ENCODE data around the gene COX8A. TPM values are rescaled to one million over a fixed set of nuclear protein-coding genes. Genes with fewer than 3 reads are reported as not detected.
A peak's percentile ranks its signal among the peaks of the same experiment; 100 is the strongest.
"Not testable (repeated sequence)": the region's sequence is repeated elsewhere in the genome, so short reads cannot be mapped to it uniquely, and the experiment has no call there.

The COX8A gene
- total and polyA plus RNA-seq, 12 donors, result 279 to 810 (median 426) TPM

GRCh38 chr11:63970902-63971301 is 3.5 kb upstream of the COX8A start:
- no peak for TF ChIP-seq POLR2A (IDR thresholded peaks at IDR 0.05)
- TF ChIP-seq, protein P1, sequence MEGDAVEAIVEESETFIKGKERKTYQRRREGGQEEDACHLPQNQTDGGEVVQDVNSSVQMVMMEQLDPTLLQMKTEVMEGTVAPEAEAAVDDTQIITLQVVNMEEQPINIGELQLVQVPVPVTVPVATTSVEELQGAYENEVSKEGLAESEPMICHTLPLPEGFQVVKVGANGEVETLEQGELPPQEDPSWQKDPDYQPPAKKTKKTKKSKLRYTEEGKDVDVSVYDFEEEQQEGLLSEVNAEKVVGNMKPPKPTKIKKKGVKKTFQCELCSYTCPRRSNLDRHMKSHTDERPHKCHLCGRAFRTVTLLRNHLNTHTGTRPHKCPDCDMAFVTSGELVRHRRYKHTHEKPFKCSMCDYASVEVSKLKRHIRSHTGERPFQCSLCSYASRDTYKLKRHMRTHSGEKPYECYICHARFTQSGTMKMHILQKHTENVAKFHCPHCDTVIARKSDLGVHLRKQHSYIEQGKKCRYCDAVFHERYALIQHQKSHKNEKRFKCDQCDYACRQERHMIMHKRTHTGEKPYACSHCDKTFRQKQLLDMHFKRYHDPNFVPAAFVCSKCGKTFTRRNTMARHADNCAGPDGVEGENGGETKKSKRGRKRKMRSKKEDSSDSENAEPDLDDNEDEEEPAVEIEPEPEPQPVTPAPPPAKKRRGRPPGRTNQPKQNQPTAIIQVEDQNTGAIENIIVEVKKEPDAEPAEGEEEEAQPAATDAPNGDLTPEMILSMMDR (IDR thresholded peaks at IDR 0.05), result no peak
- H3K27me3 ChIP-seq, result no peaks in the 10 kb centered on the region
- peaks cover 9 to 10% of the 10 kb centered on the region in 2 donors for H3K4me1 ChIP-seq (replicated peaks in 1 of 2)
- no peaks in the 10 kb centered on the region for H3K36me3 ChIP-seq (replicated peaks in 1 of 2)
- intact Hi-C loops (cut with DNase I), result no loop called here
- 53 to 72% (median 68%) methylated on average over 5 of the region's 5 CpGs for WGBS, 4 donors
- DNase-seq, result no peak
- no peak overlapping the region for H3K27ac ChIP-seq
- H3K4me3 ChIP-seq, result no peak overlapping the region
- no peaks in the 10 kb centered on the region for H3K9me3 ChIP-seq (replicated peaks in 1 of 3)

- H3K9me3 ChIP-seq (replicated peaks in 1 of 3); H3K27ac ChIP-seq; DNase-seq; H3K36me3 ChIP-seq (replicated peaks in 1 of 2); H3K4me3 ChIP-seq; H3K27me3 ChIP-seq; intact Hi-C loops (cut with DNase I): not testable (repeated sequence)
- WGBS, 4 donors, result 62 to 75% (median 66%) methylated on average over 18 of the region's 18 CpGs
- H3K4me1 ChIP-seq (replicated peaks in 1 of 2), result peaks cover 18 to 33% of the 10 kb centered on the region in 2 donors
Observed at GRCh38 chr11:63973912-63974258, 535 bp upstream of the COX8A start.

- Histone ChIP-seq H3K27ac (no peak overlapping the region), H3K4me3 (no peak overlapping the region), H3K9me3 (replicated peaks in 1 of 3) (no peaks in the 10 kb centered on the region), H3K27me3 (no peaks in the 10 kb centered on the region), H3K36me3 (replicated peaks in 1 of 2) (no peaks in the 10 kb centered on the region), H3K4me1 (replicated peaks in 1 of 2) (peaks cover 18 to 47% of the 10 kb centered on the region in 2 donors)
- no peak for DNase-seq
- TF ChIP-seq POLR2A (IDR thresholded peaks at IDR 0.05), result no peak
- TF ChIP-seq, protein P1 (IDR thresholded peaks at IDR 0.05), result no peak
- intact Hi-C loops (cut with DNase I), result no loop called here
- 81 to 92% (median 82%) methylated on average over 7 to 10 of the region's 10 CpGs for WGBS, 4 donors
Observed at GRCh38 chr11:63978551-63979239, 4.3 kb downstream of the COX8A start.

DNA sequence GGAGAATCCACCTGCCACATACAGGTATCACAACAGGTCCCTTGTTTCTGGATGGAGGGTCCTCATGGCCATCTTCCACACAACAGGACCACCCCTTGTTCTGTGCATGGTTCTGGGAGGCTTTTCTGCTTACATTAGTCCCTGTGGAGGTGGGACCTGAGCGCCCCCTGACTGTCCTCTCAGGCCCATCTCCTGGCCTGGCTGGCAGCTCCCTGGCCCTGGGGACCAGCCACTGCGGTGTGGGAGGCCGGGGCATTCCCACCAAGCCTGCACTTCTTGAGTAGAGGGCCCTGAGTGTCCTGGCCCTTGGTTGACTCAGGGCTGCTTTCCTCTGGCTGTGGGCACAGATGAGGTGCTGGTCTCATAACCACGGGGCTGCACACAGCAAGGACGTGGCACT is 5.0 kb downstream of the COX8A start:
- H3K4me3 ChIP-seq, result no peak overlapping the region
- H3K4me1 ChIP-seq (replicated peaks in 1 of 2), result peaks cover 18 to 47% of the 10 kb centered on the region in 2 donors
- no peaks in the 10 kb centered on the region for H3K27me3 ChIP-seq
- 33 to 59% (median 51%) methylated on average over 2 to 5 of the region's 5 CpGs for WGBS, 4 donors
- peak overlapping the region in 1 of 5 donors; percentile 70 for H3K27ac ChIP-seq
- intact Hi-C loops (cut with DNase I), result no loop called here
- TF ChIP-seq, protein P1 (IDR thresholded peaks at IDR 0.05), result no peak
- peak in 1 of 2 donors; percentile 30 for TF ChIP-seq POLR2A (IDR thresholded peaks at IDR 0.05)
- H3K9me3 ChIP-seq (replicated peaks in 1 of 3), result no peaks in the 10 kb centered on the region
- peak in 1 of 7 donors; percentile 62 for DNase-seq
- no peaks in the 10 kb centered on the region for H3K36me3 ChIP-seq (replicated peaks in 1 of 2)

- H3K36me3 ChIP-seq (replicated peaks in 1 of 2), result peaks cover 0 to 23% of the 10 kb centered on the region in 2 donors
- no peaks in the 10 kb centered on the region for H3K9me3 ChIP-seq (replicated peaks in 1 of 3)
- no peaks in the 10 kb centered on the region for H3K27me3 ChIP-seq
- peak overlapping the region; percentile 49 to 78 (median 69) for H3K4me3 ChIP-seq
- TF ChIP-seq, protein P1 (IDR thresholded peaks at IDR 0.05), result no peak
- TF ChIP-seq POLR2A (IDR thresholded peaks at IDR 0.05), result no peak
- no peak for DNase-seq
- 0 to 1% (median 1%) methylated on average over 9 to 18 of the region's 18 CpGs for WGBS, 4 donors
- intact Hi-C loops (cut with DNase I), result no loop called here
- peak overlapping the region in 4 of 5 donors; percentile 30 to 89 (median 70) for H3K27ac ChIP-seq
- H3K4me1 ChIP-seq (replicated peaks in 1 of 2), result peaks cover 18 to 28% of the 10 kb centered on the region in 2 donors
Observed at GRCh38 chr11:63985812-63986155, 11.4 kb downstream of the COX8A start.
